DOHH2 (cell line): ENCODE measurements around the gene AHSP.

Experiments used
- H3F3A ChIP-seq: fragments of 200-600 bp; sonication (generic), shearing (Covaris generic); 2 replicates; pipeline ENCODE4 v1.6.0; 2016; ENCODE audit warnings: antibody characterized with exemption, mild to moderate bottlenecking; ENCODE audit not compliant: control insufficient read depth, insufficient read depth
- H3K27ac ChIP-seq: fragments of 200-600 bp; sonication (generic); 2 replicates; pipeline ENCODE4 v1.5.1; 2014; ENCODE audit warnings: low read depth, mild to moderate bottlenecking, low read length, moderate library complexity
- H3K27me3 ChIP-seq: fragments of 200-600 bp; sonication (generic); 2 replicates; pipeline ENCODE4 v1.6.1; 2014; ENCODE audit warnings: mild to moderate bottlenecking, low read length, mixed read lengths; ENCODE audit not compliant: control insufficient read depth
- H3K36me3 ChIP-seq: fragments of 200-600 bp; sonication (generic); 2 replicates; pipeline ENCODE4 v1.6.1; 2014; ENCODE audit warnings: mild to moderate bottlenecking, low read length, moderate library complexity, mixed read lengths; ENCODE audit not compliant: control insufficient read depth
- H3K4me1 ChIP-seq: fragments of 200-600 bp; sonication (generic); 2 replicates; pipeline ENCODE4 v1.6.1; 2014; ENCODE audit warnings: mild to moderate bottlenecking, low read length, mixed read lengths; ENCODE audit not compliant: control insufficient read depth
- H3K4me2 ChIP-seq: fragments of 200-600 bp; sonication (generic); 2 replicates; pipeline ENCODE4 v1.6.0; 2014; ENCODE audit warnings: mild to moderate bottlenecking, low read length, moderate library complexity
- H3K4me3 ChIP-seq: fragments of 200-600 bp; sonication (generic); 2 replicates; pipeline ENCODE4 v1.5.1; 2014; ENCODE audit warnings: mild to moderate bottlenecking, low read length, mixed read lengths
- H3K79me2 ChIP-seq: fragments of 200-600 bp; sonication (generic); 2 replicates; pipeline ENCODE4 v1.6.1; 2014; ENCODE audit warnings: mild to moderate bottlenecking, low read length, mixed read lengths; ENCODE audit not compliant: control insufficient read depth
- H3K9me2 ChIP-seq: fragments of 200-600 bp; sonication (generic); replicated peaks from 2 replicates; pipeline ENCODE4 v1.6.1; 2014; ENCODE audit warnings: mild to moderate bottlenecking, low read length, mixed read lengths; ENCODE audit not compliant: control insufficient read depth
- H3K9me3 ChIP-seq: fragments of 200-600 bp; sonication (generic); 2 replicates; pipeline ENCODE4 v1.6.1; 2014; ENCODE audit warnings: antibody characterized with exemption, low read length, mixed read lengths; ENCODE audit not compliant: control insufficient read depth, insufficient read depth
- H4K20me1 ChIP-seq: fragments of 200-600 bp; sonication (generic); 2 replicates; pipeline ENCODE4 v1.6.0; 2014; ENCODE audit warnings: low read depth, mild to moderate bottlenecking, antibody characterized with exemption, low read length, moderate library complexity; ENCODE audit not compliant: control insufficient read depth, insufficient read depth
- CTCF ChIP-seq: fragments of 200-600 bp; sonication (generic); IDR thresholded peaks from one replicate; pipeline ENCODE4 v1.5.1; 2014; ENCODE audit warnings: antibody characterized with exemption, mild to moderate bottlenecking, low read depth, low read length; ENCODE audit not compliant: poor library complexity, severe bottlenecking
- EZH2phosphoT487 ChIP-seq: fragments of 200-600 bp; sonication (generic); IDR thresholded peaks from 2 replicates; pipeline ENCODE4 v1.6.1; 2017; ENCODE audit warnings: borderline replicate concordance, mild to moderate bottlenecking, antibody characterized with exemption, low read length, moderate library complexity, mixed read lengths

AHSP gene

GRCh38 chr16:31487720-31488467 is 39.8 kb upstream of the AHSP start:
- H3K4me3 ChIP-seq, result peak overlapping the region; percentile 47
- H3K27me3 ChIP-seq, result peaks cover 7% of the 10 kb centered on the region

GRCh38 chr16:31488468-31489297 is 39.0 kb upstream of the AHSP start:
- H3K9me3 ChIP-seq, result no peaks in the 10 kb centered on the region
- no peaks in the 10 kb centered on the region for H3F3A ChIP-seq
- peaks cover 7% of the 10 kb centered on the region for H3K27me3 ChIP-seq
- no peak overlapping the region for H3K4me2 ChIP-seq
- H4K20me1 ChIP-seq, result no peaks in the 10 kb centered on the region
- peaks cover 7% of the 10 kb centered on the region for H3K4me1 ChIP-seq
- no peaks in the 10 kb centered on the region for H3K36me3 ChIP-seq
- no peaks in the 10 kb centered on the region for H3K79me2 ChIP-seq
- TF ChIP-seq EZH2phosphoT487, result no peak
- TF ChIP-seq CTCF, result no peak
- H3K4me3 ChIP-seq, result no peak overlapping the region
- H3K27ac ChIP-seq, result no peak overlapping the region
- no peaks in the 10 kb centered on the region for H3K9me2 ChIP-seq

More at GRCh38 chr16:31487720-31488467, 39.8 kb upstream of the AHSP start:
- Histone ChIP-seq H3K27ac (no peak overlapping the region), H3K36me3 (no peaks in the 10 kb centered on the region), H3K9me2 (no peaks in the 10 kb centered on the region), H3K4me1 (peaks cover 7% of the 10 kb centered on the region), H3K4me2 (peak overlapping the region; percentile 50), H4K20me1 (no peaks in the 10 kb centered on the region), H3K79me2 (no peaks in the 10 kb centered on the region), H3K9me3 (no peaks in the 10 kb centered on the region), H3F3A (no peaks in the 10 kb centered on the region)
- no peak for TF ChIP-seq EZH2phosphoT487

- no peaks in the 10 kb centered on the region for H3F3A ChIP-seq
- H3K9me3 ChIP-seq, result no peaks in the 10 kb centered on the region
- H3K4me3 ChIP-seq, result no peak overlapping the region
- H3K27me3 ChIP-seq, result peaks cover 7% of the 10 kb centered on the region
- H3K79me2 ChIP-seq, result no peaks in the 10 kb centered on the region
- peaks cover 7% of the 10 kb centered on the region for H3K4me1 ChIP-seq
- no peak overlapping the region for H3K4me2 ChIP-seq
- H3K36me3 ChIP-seq, result no peaks in the 10 kb centered on the region
- no peak for TF ChIP-seq EZH2phosphoT487
- TF ChIP-seq CTCF, result no peak
- no peaks in the 10 kb centered on the region for H4K20me1 ChIP-seq
- H3K27ac ChIP-seq, result no peak overlapping the region
- H3K9me2 ChIP-seq, result no peaks in the 10 kb centered on the region
These were observed 38.5 kb upstream of the AHSP start for GRCh38 chr16:31489298-31489564.
